Keratinocyte (primary cell): ENCODE data around the gene JPH2. TPM values are rescaled to one million over a fixed set of nuclear protein-coding genes. Genes with fewer than 3 reads are reported as not detected.

ENCODE experiments used
- DNase-seq: peaks from one replicate; pipeline ENCODE4 v3.0.0-alpha.2; 2011; ENCODE audit warnings: low read depth, missing footprints, low spot score
- FAIRE-seq: peaks from 2 replicates; lab custom pipeline; 2011; peaks lifted over from hg19 to GRCh38; lab: Jason Lieb, UNC
- H2AFZ ChIP-seq: 2 replicates; pipeline ENCODE4 v1.6.0; 2012; ENCODE audit warnings: low read length, control low read depth, inconsistent platforms; ENCODE audit not compliant: control insufficient read depth
- H3K27ac ChIP-seq: 2 replicates; pipeline ENCODE4 v1.5.1; 2011; ENCODE audit warnings: low read length; ENCODE audit not compliant: control insufficient read depth, insufficient read depth
- H3K27me3 ChIP-seq: 3 replicates; pipeline ENCODE4 v1.6.0; 2011; ENCODE audit warnings: low read length; ENCODE audit not compliant: control insufficient read depth, insufficient read depth; ENCODE audit errors: extremely low read depth
- H3K36me3 ChIP-seq, 2 experiments: 2 replicates in 1 of 2; 3 replicates in 1 of 2; pipeline ENCODE4 v1.5.1; 2011; ENCODE audit warnings: low read length in 2 of 2, mild to moderate bottlenecking in 1 of 2; ENCODE audit not compliant: control insufficient read depth in 2 of 2, insufficient read depth in 2 of 2; ENCODE audit errors: extremely low read depth in 1 of 2
- H3K4me1 ChIP-seq: 3 replicates; pipeline ENCODE4 v1.5.1; 2011; ENCODE audit warnings: low read length; ENCODE audit not compliant: control insufficient read depth, insufficient read depth; ENCODE audit errors: extremely low read depth
- H3K4me2 ChIP-seq: 3 replicates; pipeline ENCODE4 v1.6.0; 2011; ENCODE audit warnings: low read depth, low read length; ENCODE audit not compliant: control insufficient read depth, insufficient read depth; ENCODE audit errors: extremely low read depth
- H3K4me3 ChIP-seq, 3 experiments: fragments of 200-600 bp in 1 of 3; sonication (generic) in 1 of 3; 2 replicates in 2 of 3; 3 replicates in 1 of 3; pipeline ENCODE4 v1.5.1; 2011 to 2016; ENCODE audit warnings: low read length in 3 of 3, mild to moderate bottlenecking in 3 of 3, control low read depth in 2 of 3, inconsistent platforms in 1 of 3, low read depth in 1 of 3, mixed read lengths in 1 of 3, mixed run types in 1 of 3, moderate library complexity in 1 of 3; ENCODE audit not compliant: control insufficient read depth in 2 of 3, insufficient read depth in 2 of 3; ENCODE audit errors: extremely low read depth in 1 of 3
- H3K79me2 ChIP-seq: 2 replicates; pipeline ENCODE4 v1.6.0; 2012; ENCODE audit warnings: low read length; ENCODE audit not compliant: control insufficient read depth, insufficient read depth
- H3K9ac ChIP-seq: 3 replicates; pipeline ENCODE4 v1.6.0; 2011; ENCODE audit warnings: low read length; ENCODE audit not compliant: control insufficient read depth, insufficient read depth; ENCODE audit errors: extremely low read depth
- H3K9me1 ChIP-seq: 3 replicates; pipeline ENCODE4 v1.6.0; 2011; ENCODE audit warnings: low read length; ENCODE audit not compliant: control insufficient read depth, insufficient read depth; ENCODE audit errors: extremely low read depth
- H3K9me3 ChIP-seq: 2 replicates; pipeline ENCODE4 v1.5.1; 2012; ENCODE audit warnings: low read depth, low read length; ENCODE audit not compliant: control insufficient read depth
- H4K20me1 ChIP-seq: 3 replicates; pipeline ENCODE4 v1.6.0; 2011; ENCODE audit warnings: low read length; ENCODE audit not compliant: control insufficient read depth, insufficient read depth; ENCODE audit errors: extremely low read depth
- EZH2 ChIP-seq: IDR thresholded peaks from one replicate; pipeline ENCODE4 v1.6.1; 2012; ENCODE audit warnings: inconsistent platforms, mild to moderate bottlenecking, low read length, moderate library complexity
- dilution Hi-C: fragments of 300-500 bp; cut with MboI; formaldehyde crosslinking; loops from one replicate; pipeline ENCODE4 v1.7.0; 2020; ENCODE audit warnings: low sequenced_read_pairs; ENCODE audit not compliant: extremely low pct_ligation_motif_present
- polyA plus RNA-seq, 5 experiments: library from polyadenylated mRNA; depleted of rRNA in 3 of 5; stranded (reverse) in 3 of 5; stranded (forward) in 1 of 5; unstranded in 1 of 5; fragments of >200 nt; gene quantifications; 1 replicate in 1 of 5; 2 replicates in 3 of 5; 3 replicates in 1 of 5; pipeline versions ENCODE4 v1.2.1 to v1.2.3, GENCODE V29; 2011 to 2012; ENCODE audit warnings: missing spikeins in 2 of 5, low read depth in 1 of 5, low replicate concordance in 1 of 5
- TF ChIP-seq, protein P1 (sequence below), 3 experiments: IDR thresholded peaks in 1 of 3; conservative IDR thresholded peaks in 1 of 3; optimal IDR thresholded peaks in 1 of 3; 2 replicates in 2 of 3; 3 replicates in 1 of 3; pipeline versions ENCODE3 to v1.5.1; 2011; ENCODE audit warnings: low read length in 3 of 3, mild to moderate bottlenecking in 3 of 3, moderate library complexity in 2 of 3, control low read depth in 1 of 3, inconsistent platforms in 1 of 3; ENCODE audit not compliant: insufficient read depth in 2 of 3; ENCODE audit errors: extremely low read depth in 1 of 3

JPH2 gene
- polyA plus RNA-seq, 1 donor (not counting 4 experiments of a cell fraction or from before 2014, with no cell fraction given), result 2.5 TPM

DNA sequence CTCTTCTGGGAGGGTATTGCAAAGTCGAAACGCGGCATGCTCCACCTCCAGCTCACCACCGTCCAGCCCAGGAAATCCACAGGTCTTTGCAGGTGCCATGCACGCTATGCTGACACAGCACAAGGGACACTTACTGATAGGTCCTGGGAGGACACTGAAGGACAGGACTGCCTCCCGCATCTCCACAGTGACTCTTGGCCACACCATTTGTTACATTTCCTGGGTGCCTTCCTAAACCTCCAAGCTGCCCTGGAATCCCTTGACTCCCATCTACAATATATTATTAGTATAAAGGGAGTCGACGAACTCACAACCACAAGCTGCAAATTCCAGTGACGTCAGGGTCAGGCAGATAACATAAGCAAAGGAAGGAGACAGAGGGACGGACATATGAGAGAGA lies 106.9 kb downstream of the JPH2 start:
- H2AFZ ChIP-seq, result no peak overlapping the region
- H3K79me2 ChIP-seq, result no peaks in the 10 kb centered on the region
- H3K4me1 ChIP-seq, result no peaks in the 10 kb centered on the region
- H3K36me3 ChIP-seq, result no peaks in the 10 kb centered on the region
- no peaks in the 10 kb centered on the region for H3K9me3 ChIP-seq
- H4K20me1 ChIP-seq, result no peaks in the 10 kb centered on the region
- dilution Hi-C loops, result no loop called here
- no peak overlapping the region for H3K27ac ChIP-seq
- H3K27me3 ChIP-seq, result no peaks in the 10 kb centered on the region
- no peak overlapping the region for H3K9ac ChIP-seq
- DNase-seq (no peak), FAIRE-seq (no peak)
- no peak overlapping the region for H3K4me3 ChIP-seq
- no peak for TF ChIP-seq EZH2
- TF ChIP-seq, protein P1, sequence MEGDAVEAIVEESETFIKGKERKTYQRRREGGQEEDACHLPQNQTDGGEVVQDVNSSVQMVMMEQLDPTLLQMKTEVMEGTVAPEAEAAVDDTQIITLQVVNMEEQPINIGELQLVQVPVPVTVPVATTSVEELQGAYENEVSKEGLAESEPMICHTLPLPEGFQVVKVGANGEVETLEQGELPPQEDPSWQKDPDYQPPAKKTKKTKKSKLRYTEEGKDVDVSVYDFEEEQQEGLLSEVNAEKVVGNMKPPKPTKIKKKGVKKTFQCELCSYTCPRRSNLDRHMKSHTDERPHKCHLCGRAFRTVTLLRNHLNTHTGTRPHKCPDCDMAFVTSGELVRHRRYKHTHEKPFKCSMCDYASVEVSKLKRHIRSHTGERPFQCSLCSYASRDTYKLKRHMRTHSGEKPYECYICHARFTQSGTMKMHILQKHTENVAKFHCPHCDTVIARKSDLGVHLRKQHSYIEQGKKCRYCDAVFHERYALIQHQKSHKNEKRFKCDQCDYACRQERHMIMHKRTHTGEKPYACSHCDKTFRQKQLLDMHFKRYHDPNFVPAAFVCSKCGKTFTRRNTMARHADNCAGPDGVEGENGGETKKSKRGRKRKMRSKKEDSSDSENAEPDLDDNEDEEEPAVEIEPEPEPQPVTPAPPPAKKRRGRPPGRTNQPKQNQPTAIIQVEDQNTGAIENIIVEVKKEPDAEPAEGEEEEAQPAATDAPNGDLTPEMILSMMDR (optimal IDR thresholded peaks at IDR 0.05 in 1 of 3, IDR thresholded peaks at IDR 0.05 in 1 of 3, conservative IDR thresholded peaks at IDR 0.05 in 1 of 3; ENCODE audit: extremely low read depth in 1 of 3, insufficient read depth in 2 of 3, low read length in 3 of 3), result no peak
- H3K4me2 ChIP-seq, result no peak overlapping the region
- H3K9me1 ChIP-seq, result no peaks in the 10 kb centered on the region

DNA sequence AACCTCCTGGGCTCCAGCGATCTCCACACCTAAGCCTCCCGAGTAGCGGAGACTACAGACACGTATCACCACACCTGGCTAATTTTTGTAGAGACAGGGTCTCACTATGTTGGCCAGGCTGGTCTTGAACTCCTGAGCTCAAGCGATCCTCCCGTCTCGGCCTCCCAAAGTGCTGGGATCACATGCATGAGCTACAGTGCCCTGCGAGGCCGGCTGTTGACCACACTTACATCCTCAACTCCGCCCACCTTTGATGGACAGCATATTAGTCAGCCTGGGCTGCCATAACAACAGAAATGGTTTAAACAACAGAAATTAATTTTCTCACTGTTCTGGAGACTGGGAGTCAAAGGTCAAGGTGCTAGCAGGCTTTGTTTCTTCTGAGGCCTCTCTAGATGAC lies 107.7 kb downstream of the JPH2 start:
- Histone ChIP-seq H3K27ac (no peak overlapping the region), H3K4me3 (no peak overlapping the region), H4K20me1 (no peaks in the 10 kb centered on the region), H3K36me3 (no peaks in the 10 kb centered on the region), H3K4me2 (no peak overlapping the region), H3K79me2 (no peaks in the 10 kb centered on the region), H3K4me1 (no peaks in the 10 kb centered on the region), H3K9ac (no peak overlapping the region), H2AFZ (no peak overlapping the region), H3K27me3 (no peaks in the 10 kb centered on the region), H3K9me3 (no peaks in the 10 kb centered on the region), H3K9me1 (no peaks in the 10 kb centered on the region)
- DNase-seq (no peak), FAIRE-seq (no peak)
- TF ChIP-seq, protein P1 (optimal IDR thresholded peaks at IDR 0.05 in 1 of 3, IDR thresholded peaks at IDR 0.05 in 1 of 3, conservative IDR thresholded peaks at IDR 0.05 in 1 of 3; ENCODE audit: extremely low read depth in 1 of 3, insufficient read depth in 2 of 3, low read length in 3 of 3), result no peak
- dilution Hi-C loops, result no loop called here
